ENCODE results near the gene CDCA3.
A peak's percentile ranks its signal among the peaks of the same experiment; 100 is the strongest.
"Not testable (repeated sequence)": the region's sequence is repeated elsewhere in the genome, so short reads cannot be mapped to it uniquely, and the experiment has no call there.

Gene CDCA3

DNA sequence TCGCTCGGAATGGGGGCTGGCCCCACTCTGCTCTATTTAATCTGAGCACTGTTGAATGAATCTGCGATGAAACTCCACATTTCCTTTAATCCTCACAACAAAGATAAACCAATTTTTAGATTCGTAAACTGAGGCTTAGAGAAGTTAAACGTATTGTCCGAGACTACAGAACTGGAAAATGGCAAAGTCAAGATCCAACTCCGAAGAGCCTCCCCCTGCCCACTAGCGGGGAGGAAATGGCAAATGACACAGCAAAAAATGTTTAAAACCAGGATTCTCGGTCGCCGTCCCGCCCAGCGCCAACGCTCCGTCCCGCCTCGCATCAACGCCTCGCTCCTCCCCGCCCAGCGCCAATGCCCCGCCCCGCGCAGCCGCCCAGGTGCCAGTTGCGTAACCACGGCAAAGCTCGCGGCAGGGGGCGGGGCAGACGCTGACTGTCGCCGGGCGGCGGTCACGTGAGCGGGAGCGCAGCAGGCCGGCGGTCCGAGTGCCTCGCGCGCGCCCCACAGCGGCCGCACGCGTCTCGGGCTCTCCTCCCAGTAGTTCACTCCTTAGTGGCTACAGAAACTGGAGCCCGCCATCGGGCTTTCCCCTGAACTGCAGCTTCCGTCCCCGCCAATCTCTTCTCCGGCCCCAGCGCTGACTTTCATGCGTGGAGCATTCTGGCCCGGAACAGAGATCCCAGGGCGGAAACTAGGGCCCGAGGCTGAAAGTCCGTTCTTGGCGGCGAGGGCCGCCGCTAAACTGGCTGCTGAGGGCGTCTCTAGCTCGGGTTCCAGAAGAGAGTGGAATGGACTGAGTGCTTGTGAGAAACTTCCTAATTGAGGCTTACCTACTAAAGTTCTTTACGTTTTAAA, 39.9 kb upstream of the CDCA3 start:
- peak; percentile 92 for TF ChIP-seq CTCF (IDR thresholded peaks at IDR 0.05; ENCODE audit: borderline replicate concordance, control extremely low read depth, extremely low read depth, insufficient read depth, missing control alignments)
- in situ Hi-C loops (cut with MboI; ENCODE audit: low sequenced_read_pairs, unreplicated experiment): no loop called here
- peak; percentile 99 for DNase-seq (ENCODE audit: low spot score)

- DNase-seq (ENCODE audit: low spot score); in situ Hi-C loops (cut with MboI; ENCODE audit: low sequenced_read_pairs, unreplicated experiment): not testable (repeated sequence)
Observed at GRCh38 chr12:6889775-6890573, 38.9 kb upstream of the CDCA3 start.

DNA sequence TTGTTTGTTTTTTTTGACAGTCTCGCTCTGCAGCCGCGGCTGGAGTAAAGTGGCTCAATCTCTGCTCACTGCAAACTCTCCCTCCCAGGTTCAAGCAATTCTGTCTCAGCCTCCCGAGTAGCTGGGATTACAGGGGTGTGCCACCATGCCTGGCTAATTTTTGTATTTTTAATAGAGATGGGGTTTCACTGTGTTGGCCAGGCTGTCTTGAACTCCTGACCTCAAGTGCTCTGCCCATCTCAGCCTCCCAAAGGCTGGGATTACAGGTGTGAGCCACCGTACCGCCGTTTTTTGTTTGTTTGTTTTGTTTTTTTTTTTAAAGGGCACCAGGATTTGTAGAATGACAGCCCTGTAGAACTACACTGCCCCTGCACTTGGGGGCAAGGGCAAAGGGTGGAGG, 37.7 kb upstream of the CDCA3 start:
- in situ Hi-C loops (cut with MboI; ENCODE audit: low sequenced_read_pairs, unreplicated experiment); DNase-seq (ENCODE audit: low spot score): not testable (repeated sequence)

DNA sequence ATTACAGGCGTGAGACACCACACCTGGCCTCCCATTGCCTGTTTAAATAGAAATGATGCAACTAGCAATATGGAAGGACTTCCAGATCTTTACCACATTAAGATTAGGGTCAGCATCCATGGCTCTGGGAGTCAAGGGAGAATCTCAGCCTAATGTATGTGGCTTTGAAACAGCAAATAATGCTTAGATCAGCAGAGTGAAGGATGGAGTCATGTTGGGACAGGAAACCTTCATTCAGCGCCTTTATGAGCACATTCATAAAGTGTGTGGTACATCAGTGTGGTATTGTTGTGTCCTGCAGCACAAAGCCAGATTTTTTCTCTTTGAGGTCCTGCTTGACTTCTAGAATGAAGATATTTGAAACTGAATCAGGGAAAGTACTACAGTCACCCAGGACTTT, 37.3 kb upstream of the CDCA3 start:
- TF ChIP-seq CTCF (IDR thresholded peaks at IDR 0.05; ENCODE audit: borderline replicate concordance, control extremely low read depth, extremely low read depth, insufficient read depth, missing control alignments): no peak
- in situ Hi-C loops (cut with MboI; ENCODE audit: low sequenced_read_pairs, unreplicated experiment): no loop called here
- no peak for DNase-seq (ENCODE audit: low spot score)

DNA sequence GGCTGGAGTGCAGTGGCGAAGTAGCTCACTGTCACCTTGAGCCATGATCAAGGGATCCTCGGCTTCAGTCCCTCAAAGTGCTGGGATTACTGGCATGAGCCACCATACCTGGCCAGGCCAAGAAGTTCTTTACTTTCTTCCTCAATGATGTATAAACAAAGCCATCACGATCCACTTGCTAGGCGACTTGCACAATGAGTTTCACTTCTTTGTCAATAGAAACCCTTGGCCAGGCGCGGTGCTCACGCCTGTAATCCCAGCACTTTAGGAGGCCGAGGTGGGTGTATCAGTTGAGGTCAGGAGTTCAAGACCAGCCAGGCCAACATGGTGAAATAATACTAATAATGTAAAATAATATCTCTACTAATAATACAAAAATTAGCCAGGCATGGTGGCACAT, 36.4 kb upstream of the CDCA3 start:
- DNase-seq (ENCODE audit: low spot score): no peak
- no peak for TF ChIP-seq CTCF (IDR thresholded peaks at IDR 0.05; ENCODE audit: borderline replicate concordance, control extremely low read depth, extremely low read depth, insufficient read depth, missing control alignments)
- in situ Hi-C loops (cut with MboI; ENCODE audit: low sequenced_read_pairs, unreplicated experiment): no loop called here

DNA sequence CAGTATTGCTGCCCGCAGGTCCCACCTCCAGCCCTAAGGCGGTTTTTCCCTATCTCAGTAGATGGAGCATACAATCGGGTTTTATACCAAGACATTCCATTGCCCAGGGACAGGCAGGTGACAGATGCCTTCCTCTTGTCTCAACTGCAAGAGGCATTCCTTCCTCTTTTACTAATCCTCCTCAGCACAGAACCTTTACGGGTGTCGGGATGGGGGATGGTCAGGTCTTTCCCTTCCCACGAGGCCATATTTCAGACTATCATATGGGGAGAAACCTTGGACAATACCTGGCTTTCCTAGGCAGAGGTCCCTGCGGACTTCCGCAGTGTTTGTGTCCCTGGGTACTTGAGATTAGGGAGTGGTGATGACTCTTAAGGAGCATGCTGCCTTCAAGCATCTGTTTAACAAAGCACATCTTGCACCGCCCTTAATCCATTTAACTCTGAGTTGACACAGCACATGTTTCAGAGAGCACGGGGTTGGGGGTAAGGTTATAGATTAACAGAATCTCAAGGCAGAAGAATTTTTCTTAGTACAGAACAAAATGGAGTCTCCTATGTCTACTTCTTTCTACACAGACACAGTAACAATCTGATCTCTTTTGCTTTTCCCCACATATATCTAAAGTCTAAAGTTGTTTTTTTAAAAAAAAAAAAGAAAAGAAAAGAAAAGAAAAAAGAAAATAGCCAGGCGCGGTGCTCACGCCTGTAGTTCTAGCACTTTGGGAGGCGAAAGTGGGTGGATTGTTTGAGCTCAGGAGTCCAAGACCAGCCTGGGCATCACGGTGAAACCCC, 35.3 kb upstream of the CDCA3 start:
- DNase-seq (ENCODE audit: low spot score); in situ Hi-C loops (cut with MboI; ENCODE audit: low sequenced_read_pairs, unreplicated experiment): not testable (repeated sequence)

GRCh38 chr12:6884539-6884938, 33.5 kb upstream of the CDCA3 start:
- no peak for TF ChIP-seq CTCF (IDR thresholded peaks at IDR 0.05; ENCODE audit: borderline replicate concordance, control extremely low read depth, extremely low read depth, insufficient read depth, missing control alignments)
- DNase-seq (ENCODE audit: low spot score): no peak
- in situ Hi-C loops (cut with MboI; ENCODE audit: low sequenced_read_pairs, unreplicated experiment): no loop called here

DNA sequence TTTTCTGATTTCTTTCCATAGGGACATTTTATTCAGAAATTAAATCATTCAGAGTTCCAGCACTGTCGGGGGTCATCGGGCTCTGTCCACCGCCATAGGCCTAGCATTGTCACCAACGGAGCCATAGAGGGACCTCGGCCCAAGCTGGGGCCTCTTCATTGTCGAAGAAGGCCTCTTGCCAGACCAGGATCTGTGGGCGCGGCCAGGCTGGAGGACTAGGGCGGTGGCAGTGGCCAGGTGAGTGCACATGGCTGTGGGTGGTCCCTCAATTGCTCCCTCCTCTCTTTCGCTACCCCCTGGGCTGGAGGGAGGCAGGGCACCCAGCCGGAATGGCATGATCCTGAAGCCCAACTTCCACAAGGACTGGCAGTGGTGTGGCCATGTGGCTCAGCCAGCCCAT, 32.6 kb upstream of the CDCA3 start:
- no peak for TF ChIP-seq CTCF (IDR thresholded peaks at IDR 0.05; ENCODE audit: borderline replicate concordance, control extremely low read depth, extremely low read depth, insufficient read depth, missing control alignments)
- in situ Hi-C loops (cut with MboI; ENCODE audit: low sequenced_read_pairs, unreplicated experiment): no loop called here
- DNase-seq (ENCODE audit: low spot score): no peak

All from GM13976 (cell line).